GM19455 (cell line): Measurements from ENCODE around the gene AHNAK.
"Not testable (repeated sequence)": the region's sequence is repeated elsewhere in the genome, so short reads cannot be mapped to it uniquely, and the experiment has no call there.

Experiments used
- ATAC-seq: cut with Tn5 transposase; IDR thresholded peaks from one replicate; pipeline ENCODE4 v1.9.1; 2021; ENCODE audit not compliant: unreplicated experiment

AHNAK gene

DNA sequence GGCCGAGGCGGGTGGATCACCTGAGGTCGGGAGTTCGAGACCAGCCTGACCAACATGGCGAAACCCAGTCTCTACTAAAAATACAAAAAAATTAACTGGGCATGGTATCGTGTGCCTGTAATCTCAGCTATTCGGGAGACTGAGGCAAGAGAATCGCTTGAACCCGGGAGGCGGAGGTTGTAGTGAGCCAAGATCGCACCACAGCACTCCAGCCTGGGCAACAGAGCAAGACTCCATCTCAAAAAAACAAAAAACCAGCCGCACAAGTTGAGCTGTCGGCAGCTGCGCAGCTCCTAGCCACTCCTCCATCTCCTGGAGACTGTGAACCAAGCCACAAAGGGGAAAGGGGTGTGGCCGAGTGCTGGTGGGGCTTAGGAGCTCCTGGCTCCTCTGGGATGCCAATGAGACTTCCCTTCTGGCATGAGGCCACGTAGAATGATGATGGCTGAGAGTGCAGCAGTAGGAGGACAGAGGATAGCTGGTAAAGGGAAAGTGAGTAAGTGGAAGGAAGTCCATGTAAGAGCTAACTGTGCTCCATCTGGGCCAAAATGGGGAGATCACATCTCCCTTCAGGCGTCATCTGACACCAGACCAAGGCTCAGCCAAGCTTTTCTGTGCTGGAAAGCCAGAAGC, 47.2 kb downstream of the AHNAK start:
- not testable (repeated sequence) for ATAC-seq

- no peak for ATAC-seq
These were observed 47.9 kb downstream of the AHNAK start for GRCh38 chr11:62498492-62499286.

GRCh38 chr11:62498031-62498430, 48.6 kb downstream of the AHNAK start:
- no peak for ATAC-seq

GRCh38 chr11:62497132-62497801, 49.3 kb downstream of the AHNAK start:
- ATAC-seq, result no peak

DNA sequence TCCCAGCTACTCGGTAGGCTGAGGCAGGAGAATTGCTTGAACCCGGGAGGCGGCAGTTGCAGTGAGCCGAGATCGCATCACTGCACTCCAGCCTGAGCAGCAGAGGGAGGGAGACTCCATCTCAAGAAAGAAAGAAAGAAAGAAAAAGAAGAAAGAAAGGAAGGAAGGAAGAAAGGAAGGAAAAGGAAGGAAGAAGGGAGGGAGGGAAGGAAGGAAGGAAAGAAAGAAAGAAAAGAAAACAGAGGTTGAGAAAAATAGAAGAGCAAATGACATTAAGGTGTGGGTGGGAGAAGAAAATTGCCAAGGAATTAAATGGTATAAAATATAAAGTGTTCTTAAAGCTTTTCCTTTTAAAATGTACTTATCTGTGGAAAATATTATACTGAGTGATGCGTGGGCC, 49.9 kb downstream of the AHNAK start:
- ATAC-seq, result no peak

GRCh38 chr11:62494246-62494645, 52.4 kb downstream of the AHNAK start:
- no peak for ATAC-seq

DNA sequence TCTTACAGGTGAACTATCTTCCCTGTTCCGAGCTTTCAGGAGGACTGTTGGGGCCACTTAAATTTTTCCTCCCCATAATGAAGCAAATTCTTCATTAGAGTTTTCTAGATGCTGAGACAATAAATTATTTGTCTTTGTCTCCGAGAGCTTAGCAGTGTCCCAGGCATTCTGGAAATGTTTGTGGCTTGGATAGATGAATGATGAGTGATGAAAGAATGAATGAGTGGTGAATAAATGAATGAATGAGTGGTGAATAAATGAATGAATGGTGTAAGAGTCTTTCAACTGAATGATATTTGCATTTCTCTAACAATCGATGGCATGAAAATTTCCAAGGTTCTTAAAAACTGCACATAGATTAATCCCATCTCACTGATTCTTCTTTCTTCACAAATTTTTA, 52.8 kb downstream of the AHNAK start:
- ATAC-seq, result no peak

DNA sequence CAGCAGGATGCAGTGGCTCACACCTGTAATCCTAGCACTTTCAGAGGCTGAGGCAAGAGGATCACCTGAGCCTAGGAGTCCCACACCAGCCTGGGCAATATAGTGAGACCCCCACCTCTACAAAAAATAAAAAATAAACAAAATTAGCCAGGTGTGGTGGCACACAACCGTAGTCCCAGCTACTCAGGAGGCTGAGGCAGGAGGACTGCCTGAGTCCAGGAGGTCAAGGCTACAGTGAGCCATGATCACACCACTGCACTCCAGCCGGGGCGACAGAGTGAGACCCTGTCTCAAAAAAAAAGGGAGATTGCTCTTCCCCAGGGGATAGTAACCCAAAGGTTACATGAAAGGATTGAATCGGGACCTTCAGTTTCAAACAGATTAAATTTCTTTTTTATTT, 54.0 kb downstream of the AHNAK start:
- no peak for ATAC-seq

DNA sequence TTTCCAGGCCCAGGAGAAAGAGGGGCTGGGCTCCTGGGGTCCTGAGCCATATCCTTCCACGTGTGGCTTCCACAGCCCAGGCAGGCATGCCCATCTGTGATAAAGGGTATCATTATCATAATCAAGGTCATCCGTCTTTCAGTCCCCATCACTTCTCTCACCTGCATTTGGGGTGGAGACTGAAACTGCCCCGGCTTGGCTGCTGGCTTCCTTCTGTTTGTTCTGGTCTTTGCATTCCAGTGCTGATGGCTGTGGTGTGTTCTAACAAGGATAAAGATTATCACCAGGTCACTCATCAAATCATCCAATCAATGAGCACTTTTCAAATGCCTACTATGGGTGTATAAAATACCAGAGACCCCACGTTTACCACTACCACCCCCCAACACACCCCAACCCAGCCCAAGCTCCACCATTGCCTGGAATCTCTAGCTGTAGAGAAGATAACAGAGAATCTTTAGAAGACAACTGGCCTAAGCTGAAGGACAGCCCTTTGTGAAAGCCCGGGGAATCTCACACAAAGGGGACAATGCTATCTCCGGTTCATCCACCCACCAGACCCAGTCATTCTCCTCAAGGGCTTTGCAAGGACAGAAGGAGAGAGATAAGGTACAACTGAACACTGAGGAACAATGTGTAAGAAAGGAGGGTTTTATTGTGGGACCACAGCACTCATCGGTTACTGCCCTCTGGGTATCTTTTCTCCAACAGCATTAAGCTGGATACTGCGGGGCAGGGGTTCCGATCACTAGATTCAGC, 54.9 kb downstream of the AHNAK start:
- ATAC-seq, result no peak

DNA sequence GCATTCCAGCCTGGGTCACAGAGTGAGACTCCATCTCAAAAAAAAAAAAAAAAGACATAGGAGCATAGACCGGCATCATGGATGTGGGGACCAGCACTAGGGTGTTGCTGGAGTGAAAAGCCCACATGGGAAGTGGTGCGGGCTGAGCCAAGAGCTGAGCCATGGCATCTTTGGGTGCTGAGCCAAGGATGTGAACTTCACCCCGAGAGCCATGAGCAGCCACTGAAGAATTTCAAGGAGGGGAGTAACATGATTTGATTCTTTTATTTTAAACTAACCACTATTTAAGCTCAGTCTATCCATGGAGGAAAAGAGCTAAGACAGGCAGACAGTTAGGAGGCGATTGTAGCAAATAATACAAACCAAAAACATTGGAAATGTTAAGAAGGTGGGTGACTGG, 57.4 kb downstream of the AHNAK start:
- ATAC-seq, result no peak

DNA sequence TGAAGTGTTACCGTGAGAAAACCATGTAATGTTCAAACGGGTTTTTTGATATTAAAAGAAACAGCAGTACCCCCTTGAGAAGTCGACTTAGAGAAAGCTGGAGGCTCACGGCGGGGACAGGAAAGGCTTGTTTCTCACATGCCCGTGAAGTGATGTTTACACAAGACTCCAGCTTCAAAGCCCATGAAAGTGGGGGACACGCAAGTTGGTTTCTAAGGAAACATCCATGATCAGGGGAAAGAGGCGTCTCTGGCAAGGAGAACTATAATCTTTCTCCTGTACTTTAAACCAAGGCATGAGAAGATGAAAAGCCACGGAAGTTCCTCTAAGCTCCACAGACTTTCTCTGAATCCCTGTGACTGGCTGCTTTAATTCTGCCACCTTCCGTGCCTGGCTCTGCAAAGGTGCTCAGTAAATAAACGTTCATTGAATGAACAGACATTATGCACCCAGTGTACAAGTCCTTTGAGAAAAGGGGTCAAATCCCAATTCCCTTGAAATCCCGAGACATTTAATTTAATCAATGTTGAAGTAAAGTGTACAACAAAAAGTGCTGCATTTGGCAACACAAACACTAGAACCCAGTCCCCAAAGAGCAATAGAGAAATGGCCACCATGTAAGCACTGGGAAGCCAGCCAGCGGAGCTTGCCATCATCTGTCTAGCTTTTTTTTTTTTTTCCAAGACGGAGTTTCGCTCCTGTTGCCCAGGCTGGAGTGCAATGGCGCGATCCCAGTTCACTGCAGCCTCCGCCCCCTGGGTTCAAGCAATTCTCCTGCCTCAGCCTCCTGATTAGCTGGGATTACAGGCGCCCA, 58.7 kb downstream of the AHNAK start:
- ATAC-seq, result no peak

DNA sequence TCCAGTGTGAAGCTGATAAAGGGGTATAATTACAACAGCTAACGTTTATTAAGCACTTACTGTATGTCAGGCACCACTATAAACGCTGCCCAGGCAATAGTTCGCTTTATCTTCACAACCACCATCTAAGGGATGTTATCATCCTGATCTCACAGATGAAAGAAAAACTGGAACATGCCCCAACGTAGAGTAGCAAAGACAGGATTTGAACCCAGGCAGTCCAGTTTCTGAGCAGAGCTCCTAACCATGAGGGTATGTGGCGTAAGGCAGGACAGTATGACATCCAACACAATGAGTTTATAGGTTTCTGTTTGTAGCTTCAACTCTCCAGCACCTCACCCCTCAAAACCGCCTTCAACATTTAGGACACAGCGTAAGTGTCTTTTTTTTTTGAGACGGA, 59.5 kb downstream of the AHNAK start:
- no peak for ATAC-seq

GRCh38 chr11:62484352-62484751, 62.3 kb downstream of the AHNAK start:
- ATAC-seq, result no peak

- ATAC-seq, result no peak
These were observed 63.9 kb downstream of the AHNAK start for GRCh38 chr11:62482753-62483152.

- no peak for ATAC-seq
These were observed 66.9 kb downstream of the AHNAK start for GRCh38 chr11:62479631-62480201.

DNA sequence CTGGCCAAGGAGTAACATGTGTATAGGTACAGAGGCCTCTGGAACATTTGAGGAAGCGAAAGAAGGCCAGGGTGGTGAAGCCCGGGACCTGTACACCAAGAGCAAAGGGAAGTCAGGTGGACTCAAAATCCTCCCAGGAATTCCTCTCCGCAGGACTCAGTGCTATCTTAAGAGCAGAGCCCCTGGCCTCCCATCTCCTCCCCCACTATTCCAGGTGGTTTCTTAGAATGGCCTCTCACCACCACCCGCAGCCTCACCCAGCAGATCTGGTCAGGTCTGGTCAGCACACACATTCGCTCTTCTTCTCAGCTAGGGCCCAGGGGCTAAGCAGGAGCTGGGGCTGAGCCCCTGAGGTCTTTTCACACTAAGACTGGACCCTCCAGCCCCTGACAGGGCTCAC, 68.7 kb downstream of the AHNAK start:
- no peak for ATAC-seq

GRCh38 chr11:62472063-62472884, 74.3 kb downstream of the AHNAK start:
- ATAC-seq, result no peak

DNA sequence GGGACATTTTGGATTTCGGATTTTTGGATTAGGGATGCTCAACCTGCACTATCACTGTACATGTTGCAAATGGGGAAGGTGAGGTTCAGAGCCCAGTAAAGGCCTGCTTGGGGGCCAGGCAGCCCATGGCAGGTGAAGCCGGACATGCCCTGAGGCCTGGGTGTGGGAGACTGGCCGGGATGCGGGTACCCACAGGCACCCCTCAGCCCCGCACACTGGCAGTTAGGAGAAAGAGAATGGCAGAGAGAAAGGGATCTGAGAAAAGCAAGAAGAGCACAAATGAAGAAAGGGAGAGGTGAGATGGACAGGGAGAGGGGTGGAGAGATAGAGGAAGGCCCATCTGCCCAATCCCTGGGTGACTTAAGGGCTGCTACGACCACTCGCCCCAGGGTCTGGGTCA, 75.0 kb downstream of the AHNAK start:
- no peak for ATAC-seq

GRCh38 chr11:62468577-62468976, 78.0 kb downstream of the AHNAK start:
- no peak for ATAC-seq
